ENCODE data around the gene SPRN. TPM values are rescaled to one million over a fixed set of nuclear protein-coding genes. Genes with fewer than 3 reads are reported as not detected.
"Not testable (repeated sequence)": the region's sequence is repeated elsewhere in the genome, so short reads cannot be mapped to it uniquely, and the experiment has no call there.

SPRN gene
- total RNA-seq, 1 experiment from 2014 or later: not detected

- Histone ChIP-seq H3K36me3 (ENCODE audit: insufficient read depth, low read length, poor library complexity, severe bottlenecking) (peaks cover 5% of the 10 kb centered on the region), H3K4me3 (ENCODE audit: low read depth, low read length, poor library complexity, severe bottlenecking) (no peak overlapping the region), H3K27me3 (replicated peaks; ENCODE audit: insufficient read depth, low read depth, low read length, poor library complexity) (no peaks in the 10 kb centered on the region), H3K9me3 (ENCODE audit: low read depth, low read length, poor library complexity, severe bottlenecking) (no peaks in the 10 kb centered on the region), H3K4me1 (ENCODE audit: insufficient read depth, low read length, poor library complexity, severe bottlenecking) (no peaks in the 10 kb centered on the region), H3K27ac (ENCODE audit: low read depth, low read length, poor library complexity, severe bottlenecking) (no peak overlapping the region)
- intact Hi-C loops (cut with micrococcal nuclease; ENCODE audit: unreplicated experiment): no loop called here
- DNase-seq (ENCODE audit: low spot score): no peak
- TF ChIP-seq CTCF (conservative IDR thresholded peaks at IDR 0.05; ENCODE audit: low read depth, low read length): no peak
- TF ChIP-seq EZH2 (IDR thresholded peaks at IDR 0.05; ENCODE audit: borderline replicate concordance, low read depth, low read length, poor library complexity, severe bottlenecking): no peak
- POLR2A ChIA-PET (ENCODE audit: low non-redundant PET): no interaction called here
- CTCF ChIA-PET: no interaction called here
- BruUV-seq (replicated peaks): no TSS peak
These were observed 5.0 kb downstream of the SPRN start for GRCh38 chr10:133419211-133419950.

GRCh38 chr10:133418289-133418993, 6.0 kb downstream of the SPRN start:
- intact Hi-C loops (cut with micrococcal nuclease; ENCODE audit: unreplicated experiment): no loop called here
- H3K36me3 ChIP-seq (ENCODE audit: insufficient read depth, low read length, poor library complexity, severe bottlenecking): peaks cover 7% of the 10 kb centered on the region
- no peaks in the 10 kb centered on the region for H3K27me3 ChIP-seq (replicated peaks; ENCODE audit: insufficient read depth, low read depth, low read length, poor library complexity)
- TF ChIP-seq EZH2 (IDR thresholded peaks at IDR 0.05; ENCODE audit: borderline replicate concordance, low read depth, low read length, poor library complexity, severe bottlenecking) (no peak), CTCF (conservative IDR thresholded peaks at IDR 0.05; ENCODE audit: low read depth, low read length) (no peak)
- BruUV-seq (replicated peaks): no TSS peak
- ChIA-PET CTCF (no interaction called here), POLR2A (ENCODE audit: low non-redundant PET) (no interaction called here)
- H3K9me3 ChIP-seq (ENCODE audit: low read depth, low read length, poor library complexity, severe bottlenecking): no peaks in the 10 kb centered on the region
- no peaks in the 10 kb centered on the region for H3K4me1 ChIP-seq (ENCODE audit: insufficient read depth, low read length, poor library complexity, severe bottlenecking)
- DNase-seq (ENCODE audit: low spot score): no peak
- no peak overlapping the region for H3K27ac ChIP-seq (ENCODE audit: low read depth, low read length, poor library complexity, severe bottlenecking)
- no peak overlapping the region for H3K4me3 ChIP-seq (ENCODE audit: low read depth, low read length, poor library complexity, severe bottlenecking)

GRCh38 chr10:133415752-133416151, 8.7 kb downstream of the SPRN start:
- H3K9me3 ChIP-seq (ENCODE audit: low read depth, low read length, poor library complexity, severe bottlenecking): peaks cover 18% of the 10 kb centered on the region
- no peak for DNase-seq (ENCODE audit: low spot score)
- no peaks in the 10 kb centered on the region for H3K27me3 ChIP-seq (replicated peaks; ENCODE audit: insufficient read depth, low read depth, low read length, poor library complexity)
- no peak overlapping the region for H3K4me3 ChIP-seq (ENCODE audit: low read depth, low read length, poor library complexity, severe bottlenecking)
- H3K27ac ChIP-seq (ENCODE audit: low read depth, low read length, poor library complexity, severe bottlenecking): no peak overlapping the region
- no peak for TF ChIP-seq EZH2 (IDR thresholded peaks at IDR 0.05; ENCODE audit: borderline replicate concordance, low read depth, low read length, poor library complexity, severe bottlenecking)
- no peak for TF ChIP-seq CTCF (conservative IDR thresholded peaks at IDR 0.05; ENCODE audit: low read depth, low read length)
- CTCF ChIA-PET: no interaction called here
- peaks cover 34% of the 10 kb centered on the region for H3K36me3 ChIP-seq (ENCODE audit: insufficient read depth, low read length, poor library complexity, severe bottlenecking)
- intact Hi-C loops (cut with micrococcal nuclease; ENCODE audit: unreplicated experiment): no loop called here
- H3K4me1 ChIP-seq (ENCODE audit: insufficient read depth, low read length, poor library complexity, severe bottlenecking): no peaks in the 10 kb centered on the region
- POLR2A ChIA-PET (ENCODE audit: low non-redundant PET): no interaction called here
- BruUV-seq (replicated peaks): no TSS peak

- POLR2A ChIA-PET (ENCODE audit: low non-redundant PET); DNase-seq (ENCODE audit: low spot score); CTCF ChIA-PET; H3K27me3 ChIP-seq (replicated peaks; ENCODE audit: insufficient read depth, low read depth, low read length, poor library complexity); H3K4me1 ChIP-seq (ENCODE audit: insufficient read depth, low read length, poor library complexity, severe bottlenecking); BruUV-seq (replicated peaks); intact Hi-C loops (cut with micrococcal nuclease; ENCODE audit: unreplicated experiment); H3K27ac ChIP-seq (ENCODE audit: low read depth, low read length, poor library complexity, severe bottlenecking); H3K4me3 ChIP-seq (ENCODE audit: low read depth, low read length, poor library complexity, severe bottlenecking): not testable (repeated sequence)
- Histone ChIP-seq H3K9me3 (ENCODE audit: low read depth, low read length, poor library complexity, severe bottlenecking) (peaks cover 29% of the 10 kb centered on the region), H3K36me3 (ENCODE audit: insufficient read depth, low read length, poor library complexity, severe bottlenecking) (peaks cover 47% of the 10 kb centered on the region)
These were observed 10.0 kb downstream of the SPRN start for GRCh38 chr10:133414401-133414800.

All from A673 (cell line).